HEK293T (cell line): ENCODE data around the gene SLC22A1.

Experiments
- BHLHE40 ChIP-seq: fragments of 450-650 bp; IDR thresholded peaks from 2 replicates; pipeline ENCODE4 v1.6.1; 2016; ENCODE audit warnings: mild to moderate bottlenecking, moderate library complexity, borderline replicate concordance
- CTBP1 ChIP-seq: fragments of 450-650 bp; IDR thresholded peaks from 2 replicates; pipeline ENCODE4 v1.6.1; 2016; ENCODE audit warnings: borderline replicate concordance
- ELF4 ChIP-seq: fragments of 450-650 bp; IDR thresholded peaks from 2 replicates; pipeline ENCODE4 v1.6.1; 2017; ENCODE audit warnings: antibody characterized with exemption
- FOXA1 ChIP-seq: fragments of 450-650 bp; IDR thresholded peaks from 2 replicates; pipeline ENCODE4 v1.6.1; 2016; ENCODE audit warnings: mild to moderate bottlenecking
- FOXK2 ChIP-seq: fragments of 450-650 bp; IDR thresholded peaks from 2 replicates; pipeline ENCODE4 v1.6.1; 2016; ENCODE audit warnings: mild to moderate bottlenecking
- FOXM1 ChIP-seq: fragments of 450-650 bp; IDR thresholded peaks from 2 replicates; pipeline ENCODE4 v1.6.1; 2017; ENCODE audit warnings: mild to moderate bottlenecking, borderline replicate concordance
- L3MBTL2 ChIP-seq: fragments of 450-650 bp; conservative IDR thresholded peaks from 2 replicates; pipeline ENCODE4 v1.6.1; 2016; ENCODE audit warnings: mild to moderate bottlenecking
- PKNOX1 ChIP-seq: fragments of 450-650 bp; IDR thresholded peaks from 2 replicates; pipeline ENCODE4 v1.6.1; 2016
- SP1 ChIP-seq: fragments of 450-650 bp; IDR thresholded peaks from 2 replicates; pipeline ENCODE4 v1.6.1; 2017
- SUZ12 ChIP-seq: fragments of 450-650 bp; IDR thresholded peaks from 2 replicates; pipeline ENCODE4 v1.6.1; 2016; ENCODE audit warnings: mild to moderate bottlenecking

DNA sequence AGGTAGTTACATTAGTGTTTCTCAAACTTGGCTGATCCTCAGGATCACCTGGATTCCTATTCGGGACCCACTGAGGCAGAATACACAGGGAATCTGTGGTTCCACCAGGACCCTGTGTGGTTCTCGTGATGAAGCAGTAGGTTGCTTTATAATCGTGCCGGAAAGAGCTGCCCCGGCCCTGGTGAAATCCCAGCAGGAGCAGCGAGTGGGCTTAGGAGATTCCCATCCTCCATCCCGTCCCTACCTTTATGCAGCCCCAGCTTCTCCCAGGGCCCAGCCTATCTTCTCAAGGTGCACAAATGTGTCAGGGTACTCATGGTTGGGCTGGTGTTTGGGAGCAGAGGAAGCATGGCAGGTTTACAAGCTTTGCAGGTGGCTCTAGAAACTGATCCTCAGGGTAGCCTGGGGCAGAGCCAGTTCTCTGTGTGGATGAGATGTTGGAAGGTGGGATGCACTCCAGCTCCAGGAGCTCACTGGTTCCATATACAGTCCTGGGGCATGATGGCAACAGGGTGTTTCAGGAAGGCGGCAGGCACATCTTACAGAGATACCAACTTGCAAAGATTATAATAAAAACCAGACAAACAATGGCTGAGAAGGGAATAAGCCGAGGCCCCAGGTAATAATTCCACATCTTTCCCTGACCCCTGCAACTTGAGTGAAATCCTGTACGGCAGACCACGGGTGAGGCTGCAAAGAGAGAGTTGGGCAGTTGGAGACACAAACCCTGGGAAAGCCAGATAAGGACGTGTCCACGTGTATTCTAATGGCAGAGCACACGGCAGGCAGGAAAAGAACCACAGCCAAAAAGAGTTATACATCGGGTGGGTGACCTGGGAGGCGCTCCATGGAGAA is 5.9 kb downstream of the SLC22A1 start:
- TF ChIP-seq ELF4 = no peak
- no peak for TF ChIP-seq SUZ12
- TF ChIP-seq PKNOX1 = no peak
- no peak for TF ChIP-seq CTBP1
- TF ChIP-seq BHLHE40 = no peak
- no peak for TF ChIP-seq SP1
- TF ChIP-seq L3MBTL2 = no peak
- TF ChIP-seq FOXA1 = no peak
- no peak for TF ChIP-seq FOXM1
- TF ChIP-seq FOXK2 = no peak
